Measurements from ENCODE around the gene RNF13. TPM values are rescaled to one million over a fixed set of nuclear protein-coding genes. Genes with fewer than 3 reads are reported as not detected.
"Not testable (repeated sequence)": the region's sequence is repeated elsewhere in the genome, so short reads cannot be mapped to it uniquely, and the experiment has no call there.

The RNF13 gene
- total and polyA plus RNA-seq, 9 donors, result 49.4 to 89.4 (median 54.1) TPM

DNA sequence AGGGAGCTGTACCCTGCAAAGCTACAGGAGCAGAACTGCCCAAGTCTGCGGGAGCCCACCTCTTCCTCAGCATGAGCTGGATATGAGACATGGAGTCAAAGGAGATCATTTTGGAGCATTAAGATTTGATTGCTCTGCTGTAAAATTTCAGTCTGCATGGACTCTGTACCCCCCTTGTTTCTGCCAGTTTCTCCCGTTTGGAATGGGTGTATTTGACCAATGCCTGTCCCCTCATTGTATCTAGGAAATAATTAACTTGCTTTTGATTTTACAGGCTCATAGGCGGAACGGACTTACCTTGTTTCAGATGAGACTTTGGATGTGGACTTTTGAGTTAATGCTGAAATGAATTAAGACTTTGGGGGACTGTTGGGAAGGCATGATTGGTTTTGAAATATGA is 18.3 kb downstream of the RNF13 start:
- Histone ChIP-seq H3K4me3 (no peak overlapping the region), H3K27ac (no peak overlapping the region), H3K9me3 (peaks cover 0 to 3% of the 10 kb centered on the region in 2 donors), H3K4me1 (ENCODE audit: insufficient read depth) (peaks cover 3% of the 10 kb centered on the region), H3K27me3 (no peaks in the 10 kb centered on the region), H3K36me3 (no peaks in the 10 kb centered on the region)
- WGBS, 3 donors, result 96 to 98% (median 97%) methylated on average over 4 of the region's 4 CpGs
- DNase-seq, result no peak
- TF ChIP-seq POLR2A (IDR thresholded peaks at IDR 0.05), result no peak
- TF ChIP-seq, protein P1, sequence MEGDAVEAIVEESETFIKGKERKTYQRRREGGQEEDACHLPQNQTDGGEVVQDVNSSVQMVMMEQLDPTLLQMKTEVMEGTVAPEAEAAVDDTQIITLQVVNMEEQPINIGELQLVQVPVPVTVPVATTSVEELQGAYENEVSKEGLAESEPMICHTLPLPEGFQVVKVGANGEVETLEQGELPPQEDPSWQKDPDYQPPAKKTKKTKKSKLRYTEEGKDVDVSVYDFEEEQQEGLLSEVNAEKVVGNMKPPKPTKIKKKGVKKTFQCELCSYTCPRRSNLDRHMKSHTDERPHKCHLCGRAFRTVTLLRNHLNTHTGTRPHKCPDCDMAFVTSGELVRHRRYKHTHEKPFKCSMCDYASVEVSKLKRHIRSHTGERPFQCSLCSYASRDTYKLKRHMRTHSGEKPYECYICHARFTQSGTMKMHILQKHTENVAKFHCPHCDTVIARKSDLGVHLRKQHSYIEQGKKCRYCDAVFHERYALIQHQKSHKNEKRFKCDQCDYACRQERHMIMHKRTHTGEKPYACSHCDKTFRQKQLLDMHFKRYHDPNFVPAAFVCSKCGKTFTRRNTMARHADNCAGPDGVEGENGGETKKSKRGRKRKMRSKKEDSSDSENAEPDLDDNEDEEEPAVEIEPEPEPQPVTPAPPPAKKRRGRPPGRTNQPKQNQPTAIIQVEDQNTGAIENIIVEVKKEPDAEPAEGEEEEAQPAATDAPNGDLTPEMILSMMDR (IDR thresholded peaks at IDR 0.05), result no peak
- intact Hi-C loops (cut with DNase I), result no loop called here

DNA sequence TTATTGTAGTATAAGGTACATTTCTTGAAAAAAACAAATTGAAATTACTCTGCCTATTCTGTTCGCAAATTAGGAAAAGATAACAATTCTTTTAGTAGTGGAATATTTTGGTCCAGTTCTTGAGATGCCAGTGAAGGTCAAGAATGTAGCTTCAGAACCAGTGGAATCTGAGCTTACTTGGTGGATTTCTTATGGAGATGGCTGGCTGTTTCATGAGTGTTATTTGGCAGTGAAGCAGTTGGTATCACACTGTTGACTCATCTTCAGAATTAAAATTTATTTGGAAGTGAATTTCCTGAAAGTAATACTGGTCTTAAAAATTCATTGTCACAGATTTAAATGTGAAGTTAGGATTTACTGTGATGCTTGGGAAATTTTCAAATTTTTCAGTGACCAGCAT is 19.1 kb downstream of the RNF13 start:
- Histone ChIP-seq H3K4me1 (ENCODE audit: insufficient read depth) (no peaks in the 10 kb centered on the region), H3K27ac (no peak overlapping the region), H3K36me3 (no peaks in the 10 kb centered on the region), H3K27me3 (no peaks in the 10 kb centered on the region), H3K4me3 (no peak overlapping the region), H3K9me3 (peaks cover 0 to 3% of the 10 kb centered on the region in 2 donors)
- 67 to 92% (median 84%) methylated on average over 1 of the region's 1 CpG for WGBS, 3 donors
- no peak for DNase-seq
- intact Hi-C loops (cut with DNase I), result no loop called here
- TF ChIP-seq, protein P1 (IDR thresholded peaks at IDR 0.05), result no peak
- TF ChIP-seq POLR2A (IDR thresholded peaks at IDR 0.05) (no peak), EP300 (IDR thresholded peaks at IDR 0.05) (no peak)

DNA sequence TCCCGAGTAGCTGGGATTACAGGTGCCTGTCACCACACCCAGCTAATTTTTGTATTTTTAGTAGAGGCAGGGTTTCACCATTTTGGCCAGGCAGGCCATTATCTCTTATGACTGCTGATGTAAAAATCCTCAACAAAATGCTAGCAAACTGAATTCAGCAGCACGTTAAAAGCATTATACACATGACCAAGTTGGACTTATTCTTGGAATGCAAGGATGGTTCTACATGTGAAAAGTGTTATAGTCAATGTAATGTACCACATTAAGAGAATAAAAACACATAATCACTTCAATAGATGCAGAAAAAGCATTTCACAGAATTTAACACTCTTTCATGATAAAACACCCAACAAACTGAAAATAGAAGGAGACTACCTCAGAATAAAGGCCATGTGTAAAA is 20.2 kb downstream of the RNF13 start:
- H3K27me3 ChIP-seq, result no peaks in the 10 kb centered on the region
- TF ChIP-seq, protein P1 (IDR thresholded peaks at IDR 0.05), result no peak
- TF ChIP-seq POLR2A (IDR thresholded peaks at IDR 0.05) (no peak), EP300 (IDR thresholded peaks at IDR 0.05) (no peak)
- WGBS, 3 donors, result 92 to 98% (median 95%) methylated on average over 2 of the region's 2 CpGs
- no peak for DNase-seq
- H3K9me3 ChIP-seq, result peaks cover 0 to 3% of the 10 kb centered on the region in 2 donors
- intact Hi-C loops (cut with DNase I), result no loop called here
- H3K36me3 ChIP-seq, result no peaks in the 10 kb centered on the region
- H3K4me3 ChIP-seq, result no peak overlapping the region
- H3K27ac ChIP-seq, result no peak overlapping the region
- no peaks in the 10 kb centered on the region for H3K4me1 ChIP-seq (ENCODE audit: insufficient read depth)

DNA sequence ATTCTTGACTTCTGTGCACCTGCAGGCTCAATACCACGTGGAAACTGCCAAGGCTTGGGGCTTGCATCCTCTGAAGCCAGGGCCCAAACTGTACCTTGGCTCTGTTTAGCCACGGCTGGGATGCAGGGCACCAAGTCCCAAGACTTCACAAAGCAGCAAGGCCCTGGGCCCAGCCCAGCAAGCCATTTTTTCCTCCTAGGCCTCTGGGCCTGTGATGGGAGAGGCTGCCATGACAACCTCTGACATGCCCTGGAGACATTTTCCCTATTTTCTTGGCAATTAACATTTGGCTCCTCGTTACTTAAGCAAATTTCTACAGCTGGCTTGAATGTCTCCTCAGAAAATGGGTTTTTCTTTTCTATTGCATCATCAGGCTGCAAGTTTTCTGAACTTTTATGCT is 25.5 kb downstream of the RNF13 start:
- intact Hi-C loops (cut with DNase I); H3K36me3 ChIP-seq; H3K27me3 ChIP-seq; H3K9me3 ChIP-seq; H3K4me1 ChIP-seq (ENCODE audit: insufficient read depth); DNase-seq; H3K4me3 ChIP-seq; H3K27ac ChIP-seq: not testable (repeated sequence)
- 81 to 95% (median 84%) methylated on average over 3 of the region's 3 CpGs for WGBS, 3 donors

DNA sequence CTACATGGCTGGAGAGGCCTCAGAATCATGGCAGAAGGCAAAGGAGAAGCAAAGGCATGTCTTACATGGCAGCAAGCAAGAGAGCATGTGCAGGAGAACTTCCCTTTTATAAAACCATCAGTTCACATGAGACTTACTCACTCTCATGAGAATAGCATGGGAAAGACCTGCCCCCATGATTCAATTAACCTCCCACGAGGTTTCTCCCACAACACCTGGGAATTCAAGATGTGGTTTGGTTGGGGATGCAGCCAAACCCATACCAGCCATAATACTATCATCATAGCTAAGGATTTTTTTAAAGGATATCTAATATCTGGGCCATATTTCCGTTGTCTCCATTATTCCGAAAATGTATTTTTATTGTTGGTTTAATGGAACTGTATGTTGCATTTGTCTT is 26.5 kb downstream of the RNF13 start:
- DNase-seq; H3K4me1 ChIP-seq (ENCODE audit: insufficient read depth); H3K4me3 ChIP-seq; intact Hi-C loops (cut with DNase I); H3K27me3 ChIP-seq; H3K9me3 ChIP-seq; H3K36me3 ChIP-seq; H3K27ac ChIP-seq: not testable (repeated sequence)
- WGBS, 3 donors, result 95 to 99% (median 97%) methylated on average over 3 of the region's 3 CpGs

DNA sequence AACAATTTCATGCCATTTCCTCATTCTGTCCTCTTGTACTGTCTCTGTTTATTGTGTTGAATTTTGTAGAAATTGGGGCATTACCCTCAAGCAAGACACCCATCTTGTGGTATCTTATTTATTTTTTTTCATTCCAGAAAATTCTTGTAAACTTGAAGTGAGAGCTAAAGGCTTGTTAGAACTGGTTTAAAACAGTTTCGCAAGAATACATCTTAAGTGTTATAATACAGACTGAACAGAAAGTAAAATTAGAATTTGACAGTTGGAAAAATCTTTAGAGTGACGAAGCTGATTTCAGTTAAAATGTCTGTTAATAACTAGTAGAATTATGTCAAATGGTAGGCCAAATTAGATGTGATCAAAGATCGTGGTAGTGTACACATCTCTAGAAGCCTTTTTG is 26.9 kb downstream of the RNF13 start:
- no peak for DNase-seq
- intact Hi-C loops (cut with DNase I), result no loop called here
- WGBS, 3 donors, result 97 to 98% (median 97%) methylated on average over 3 of the region's 3 CpGs
- no peaks in the 10 kb centered on the region for H3K27me3 ChIP-seq
- H3K9me3 ChIP-seq, result no peaks in the 10 kb centered on the region
- TF ChIP-seq, protein P1 (IDR thresholded peaks at IDR 0.05), result no peak
- no peak for TF ChIP-seq POLR2A (IDR thresholded peaks at IDR 0.05)
- no peak for TF ChIP-seq EP300 (IDR thresholded peaks at IDR 0.05)
- no peaks in the 10 kb centered on the region for H3K4me1 ChIP-seq (ENCODE audit: insufficient read depth)
- H3K27ac ChIP-seq, result no peak overlapping the region
- H3K4me3 ChIP-seq, result no peak overlapping the region
- no peaks in the 10 kb centered on the region for H3K36me3 ChIP-seq
